MG63 (cell line): Measurements from ENCODE around the gene HPSE2. TPM values are rescaled to one million over a fixed set of nuclear protein-coding genes. Genes with fewer than 3 reads are reported as not detected.

Source experiments
- DNase-seq: peaks from one replicate; pipeline ENCODE4 v3.0.0-alpha.2; 2020
- H3K27me3 ChIP-seq: fragments of 250-450 bp; sonication (Bioruptor Pico); 2 replicates; pipeline ENCODE4 v1.5.1; 2020; ENCODE audit warnings: mild to moderate bottlenecking, moderate library complexity
- H3K36me3 ChIP-seq: fragments of 250-450 bp; sonication (Bioruptor Pico); 2 replicates; pipeline ENCODE4 v1.5.1; 2020; ENCODE audit warnings: mild to moderate bottlenecking, moderate library complexity
- H3K4me3 ChIP-seq: fragments of 250-450 bp; sonication (Bioruptor Pico); 2 replicates; pipeline ENCODE4 v1.5.1; 2020; ENCODE audit warnings: mild to moderate bottlenecking, moderate library complexity
- H3K9me3 ChIP-seq: fragments of 250-450 bp; sonication (Bioruptor Pico); 2 replicates; pipeline ENCODE4 v1.5.1; 2020; ENCODE audit warnings: mild to moderate bottlenecking, moderate library complexity
- total RNA-seq: library from RNA; depleted of rRNA; stranded (reverse); fragments of >200 nt; shearing (Covaris generic); gene quantifications from 2 replicates; pipeline ENCODE4 v1.2.3, GENCODE V29; 2014; ENCODE audit warnings: low replicate concordance

HPSE2 gene
- total RNA-seq, 1 experiment from 2014 or later, result not detected

GRCh38 chr10:98646998-98647917, 588.4 kb downstream of the HPSE2 start:
- H3K9me3 ChIP-seq, result no peaks in the 10 kb centered on the region
- no peak for DNase-seq
- H3K4me3 ChIP-seq, result no peak overlapping the region
- H3K27me3 ChIP-seq, result no peaks in the 10 kb centered on the region
- no peaks in the 10 kb centered on the region for H3K36me3 ChIP-seq

- no peak for DNase-seq
- Histone ChIP-seq H3K9me3 (no peaks in the 10 kb centered on the region), H3K4me3 (no peak overlapping the region), H3K27me3 (no peaks in the 10 kb centered on the region), H3K36me3 (no peaks in the 10 kb centered on the region)
These were observed 591.2 kb downstream of the HPSE2 start for GRCh38 chr10:98644466-98644865.

- no peak for DNase-seq
- no peaks in the 10 kb centered on the region for H3K27me3 ChIP-seq
- H3K36me3 ChIP-seq, result no peaks in the 10 kb centered on the region
- H3K9me3 ChIP-seq, result no peaks in the 10 kb centered on the region
- H3K4me3 ChIP-seq, result no peak overlapping the region
These were observed 593.4 kb downstream of the HPSE2 start for GRCh38 chr10:98642281-98642680.

DNA sequence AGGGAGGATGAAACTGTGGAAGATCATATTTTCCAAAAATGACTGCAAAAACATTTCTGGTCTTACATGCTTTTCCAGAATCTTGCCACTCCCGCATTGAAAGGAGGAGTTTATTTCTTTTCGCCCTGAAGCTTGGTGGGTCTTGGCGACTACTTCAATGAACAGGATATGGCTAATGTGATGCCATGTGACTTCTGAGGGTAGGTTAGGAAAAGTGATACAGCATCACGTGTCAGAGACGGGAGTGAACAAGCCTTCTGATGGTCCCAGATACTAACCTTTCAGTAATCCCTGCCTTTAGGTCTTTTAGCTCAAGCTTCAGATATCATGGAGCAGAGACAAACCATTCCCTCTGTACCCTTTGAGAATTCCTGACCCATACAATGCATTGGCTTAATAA, 596.7 kb downstream of the HPSE2 start:
- DNase-seq, result no peak
- Histone ChIP-seq H3K4me3 (no peak overlapping the region), H3K9me3 (no peaks in the 10 kb centered on the region), H3K27me3 (no peaks in the 10 kb centered on the region), H3K36me3 (no peaks in the 10 kb centered on the region)

GRCh38 chr10:98636921-98637329, 598.7 kb downstream of the HPSE2 start:
- DNase-seq, result no peak
- H3K9me3 ChIP-seq, result no peaks in the 10 kb centered on the region
- H3K36me3 ChIP-seq, result no peaks in the 10 kb centered on the region
- H3K4me3 ChIP-seq, result no peak overlapping the region
- no peaks in the 10 kb centered on the region for H3K27me3 ChIP-seq

DNA sequence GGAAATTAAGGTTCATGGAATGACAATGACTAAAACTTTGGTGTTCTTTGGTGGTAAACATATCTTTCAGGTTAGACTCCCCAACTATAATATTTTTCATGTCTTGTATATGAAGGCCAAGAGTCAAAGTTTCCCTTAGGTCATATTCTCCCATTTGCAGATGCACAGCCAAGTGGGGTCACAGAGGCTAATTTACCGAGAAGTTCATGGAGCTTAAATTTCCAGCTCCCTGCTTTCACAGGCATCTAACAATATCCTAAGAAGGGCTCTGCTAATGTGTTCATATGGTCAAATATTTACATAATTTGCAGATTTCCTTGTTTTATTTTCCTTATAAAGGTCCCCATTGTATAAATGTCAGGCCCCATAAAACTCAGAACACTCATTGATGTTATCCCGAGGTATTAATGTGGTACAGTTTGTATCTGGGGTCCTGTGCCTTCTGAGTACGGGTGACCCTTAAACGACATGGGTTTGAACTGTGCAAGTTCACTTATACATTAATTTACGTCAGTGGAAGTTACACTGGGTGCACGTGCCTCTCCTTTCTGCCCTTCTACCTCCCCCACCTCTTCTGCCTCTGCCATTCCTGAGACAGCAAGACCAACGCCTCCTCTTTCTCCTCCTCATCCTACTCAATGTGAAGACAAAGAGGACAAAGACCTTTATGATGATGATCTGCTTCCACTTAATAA, 603.0 kb downstream of the HPSE2 start:
- Histone ChIP-seq H3K4me3 (no peak overlapping the region), H3K27me3 (no peaks in the 10 kb centered on the region), H3K9me3 (no peaks in the 10 kb centered on the region), H3K36me3 (no peaks in the 10 kb centered on the region)
- no peak for DNase-seq

GRCh38 chr10:98628206-98628605, 607.4 kb downstream of the HPSE2 start:
- no peak for DNase-seq
- no peak overlapping the region for H3K4me3 ChIP-seq
- H3K36me3 ChIP-seq, result no peaks in the 10 kb centered on the region
- H3K9me3 ChIP-seq, result no peaks in the 10 kb centered on the region
- no peaks in the 10 kb centered on the region for H3K27me3 ChIP-seq

DNA sequence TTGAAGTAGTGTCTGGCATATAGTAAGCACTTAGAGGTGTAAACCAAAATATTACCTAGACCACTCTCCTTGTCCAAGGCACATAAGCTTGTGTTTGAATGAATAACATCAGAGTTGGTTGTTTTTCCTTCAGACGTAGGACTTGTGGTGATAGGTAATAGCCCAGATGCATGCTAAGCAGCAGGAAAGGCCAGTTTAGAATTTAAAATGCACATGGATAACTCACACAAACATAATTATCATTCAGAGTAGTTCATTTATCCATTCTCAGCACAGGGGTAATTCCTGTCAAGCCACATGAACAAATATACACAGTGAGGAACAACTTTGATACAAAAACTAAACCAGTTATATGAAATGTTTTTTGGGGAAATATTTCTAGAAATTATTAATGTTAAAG, 607.9 kb downstream of the HPSE2 start:
- no peaks in the 10 kb centered on the region for H3K27me3 ChIP-seq
- DNase-seq, result no peak
- no peak overlapping the region for H3K4me3 ChIP-seq
- no peaks in the 10 kb centered on the region for H3K9me3 ChIP-seq
- H3K36me3 ChIP-seq, result no peaks in the 10 kb centered on the region

- Histone ChIP-seq H3K27me3 (no peaks in the 10 kb centered on the region), H3K36me3 (no peaks in the 10 kb centered on the region), H3K4me3 (no peak overlapping the region), H3K9me3 (no peaks in the 10 kb centered on the region)
- DNase-seq, result no peak
These were observed 610.7 kb downstream of the HPSE2 start for GRCh38 chr10:98624963-98625362.

DNA sequence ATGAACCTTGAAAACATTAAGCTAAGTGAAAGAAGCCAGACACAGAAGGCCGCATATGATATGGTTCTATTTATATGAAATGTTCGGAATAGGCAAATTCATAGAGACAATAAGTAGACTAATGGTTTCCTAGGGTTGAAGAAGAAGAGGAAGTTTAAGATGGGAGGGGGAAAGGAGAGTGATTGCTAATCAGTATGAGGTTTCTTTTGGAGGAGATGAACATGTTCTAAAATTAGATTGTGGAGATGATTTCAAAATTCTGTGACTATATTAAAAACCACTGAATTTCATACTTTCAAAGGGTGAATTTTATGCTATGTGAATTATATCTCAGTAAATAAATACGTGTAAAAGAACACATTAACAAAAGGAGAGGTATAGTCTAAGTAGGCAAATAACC, 612.5 kb downstream of the HPSE2 start:
- H3K36me3 ChIP-seq, result no peaks in the 10 kb centered on the region
- H3K27me3 ChIP-seq, result no peaks in the 10 kb centered on the region
- no peak for DNase-seq
- no peak overlapping the region for H3K4me3 ChIP-seq
- H3K9me3 ChIP-seq, result no peaks in the 10 kb centered on the region

GRCh38 chr10:98621630-98622029, 614.0 kb downstream of the HPSE2 start:
- no peaks in the 10 kb centered on the region for H3K27me3 ChIP-seq
- no peaks in the 10 kb centered on the region for H3K36me3 ChIP-seq
- no peak for DNase-seq
- H3K9me3 ChIP-seq, result no peaks in the 10 kb centered on the region
- no peak overlapping the region for H3K4me3 ChIP-seq

DNA sequence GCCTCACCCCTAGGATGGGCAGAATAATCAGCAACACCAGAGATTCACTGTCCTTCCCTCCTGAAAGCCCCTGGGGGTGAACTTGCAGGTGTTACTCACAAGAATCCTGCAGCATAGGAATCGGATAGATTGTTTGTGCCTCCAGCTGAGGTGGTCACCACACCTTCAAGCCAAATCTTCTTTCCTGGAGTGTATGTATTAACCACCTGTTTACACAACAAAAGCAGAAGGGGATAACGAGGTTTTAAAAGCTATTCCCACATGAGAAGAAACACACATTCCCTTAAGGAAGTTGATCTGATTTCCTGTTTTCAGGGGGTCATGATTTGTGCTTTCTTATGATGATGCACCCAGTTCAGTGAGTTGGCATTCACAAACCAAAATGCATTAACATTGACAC, 615.1 kb downstream of the HPSE2 start:
- DNase-seq, result no peak
- H3K9me3 ChIP-seq, result no peaks in the 10 kb centered on the region
- H3K27me3 ChIP-seq, result no peaks in the 10 kb centered on the region
- no peak overlapping the region for H3K4me3 ChIP-seq
- H3K36me3 ChIP-seq, result no peaks in the 10 kb centered on the region

DNA sequence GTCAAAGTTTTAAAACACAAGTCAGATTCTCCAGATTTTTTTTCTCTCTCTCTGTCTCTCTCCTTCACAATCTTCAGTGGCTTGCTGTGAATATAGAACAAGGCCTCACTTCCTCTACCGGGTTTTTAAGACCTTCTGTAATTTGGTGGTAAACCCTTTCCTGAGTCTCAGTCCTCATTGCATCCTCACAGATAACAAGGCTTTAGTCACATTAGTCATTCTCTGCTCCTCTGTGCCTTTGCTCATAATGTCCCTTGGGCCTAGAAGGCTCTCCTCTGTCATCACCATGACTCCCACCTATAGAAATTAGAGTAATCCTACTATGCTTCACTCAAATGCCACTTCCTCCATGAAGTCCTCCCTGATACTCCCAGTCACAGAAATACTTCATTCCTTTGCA, 616.2 kb downstream of the HPSE2 start:
- Histone ChIP-seq H3K27me3 (no peaks in the 10 kb centered on the region), H3K9me3 (no peaks in the 10 kb centered on the region), H3K36me3 (no peaks in the 10 kb centered on the region), H3K4me3 (no peak overlapping the region)
- no peak for DNase-seq

GRCh38 chr10:98617906-98618520, 617.6 kb downstream of the HPSE2 start:
- no peaks in the 10 kb centered on the region for H3K36me3 ChIP-seq
- no peaks in the 10 kb centered on the region for H3K9me3 ChIP-seq
- H3K27me3 ChIP-seq, result no peaks in the 10 kb centered on the region
- H3K4me3 ChIP-seq, result no peak overlapping the region
- DNase-seq, result no peak

DNA sequence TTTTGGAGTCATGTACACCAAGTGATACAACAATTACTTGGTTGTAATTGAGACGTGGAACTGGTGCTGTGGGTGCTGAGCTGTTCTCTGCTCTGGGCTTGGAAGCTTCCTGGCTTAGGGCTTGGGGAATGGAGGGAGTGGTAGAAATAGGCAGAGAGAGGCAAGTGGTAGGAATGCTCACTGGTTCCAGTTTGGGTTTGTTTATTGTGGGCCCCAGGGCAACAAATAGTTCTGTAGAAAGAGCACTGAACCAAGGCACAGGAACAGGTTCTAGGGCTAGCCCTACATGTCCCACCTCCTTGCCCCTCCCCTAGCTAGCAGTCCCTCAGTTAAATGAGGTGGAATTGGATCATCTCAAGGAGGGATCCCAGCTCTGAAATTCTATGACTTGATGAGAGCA, 622.2 kb downstream of the HPSE2 start:
- H3K27me3 ChIP-seq, result no peaks in the 10 kb centered on the region
- H3K9me3 ChIP-seq, result no peaks in the 10 kb centered on the region
- H3K36me3 ChIP-seq, result no peaks in the 10 kb centered on the region
- DNase-seq, result no peak
- H3K4me3 ChIP-seq, result no peak overlapping the region

- no peak overlapping the region for H3K4me3 ChIP-seq
- DNase-seq, result peak; percentile 16
- no peaks in the 10 kb centered on the region for H3K36me3 ChIP-seq
- H3K9me3 ChIP-seq, result no peaks in the 10 kb centered on the region
- no peaks in the 10 kb centered on the region for H3K27me3 ChIP-seq
These were observed 624.2 kb downstream of the HPSE2 start for GRCh38 chr10:98611436-98611835.

GRCh38 chr10:98610836-98611235, 624.8 kb downstream of the HPSE2 start:
- no peak for DNase-seq
- Histone ChIP-seq H3K27me3 (no peaks in the 10 kb centered on the region), H3K9me3 (no peaks in the 10 kb centered on the region), H3K36me3 (no peaks in the 10 kb centered on the region), H3K4me3 (no peak overlapping the region)
